GM12891 (cell line): ENCODE results near the gene IL25.

Experiments used
- POLR2A ChIP-seq: IDR thresholded peaks from 2 replicates; pipeline ENCODE4 v1.6.1; 2011; ENCODE audit warnings: low read depth, low read length, control low read depth
- POLR2AphosphoS5 ChIP-seq: IDR thresholded peaks from 2 replicates; pipeline ENCODE4 v1.6.1; 2011; ENCODE audit warnings: low read depth, low read length, control low read depth
- POU2F2 ChIP-seq: IDR thresholded peaks from 2 replicates; pipeline ENCODE4 v1.6.1; 2011; ENCODE audit warnings: low read depth, mild to moderate bottlenecking, control low read depth, low read length, moderate library complexity
- SPI1 ChIP-seq: IDR thresholded peaks from 2 replicates; pipeline ENCODE4 v1.6.1; 2011; ENCODE audit warnings: low read depth, low read length, control low read depth
- TAF1 ChIP-seq: IDR thresholded peaks from 2 replicates; pipeline ENCODE4 v1.6.1; 2011; ENCODE audit warnings: low read depth, low read length, control low read depth

DNA sequence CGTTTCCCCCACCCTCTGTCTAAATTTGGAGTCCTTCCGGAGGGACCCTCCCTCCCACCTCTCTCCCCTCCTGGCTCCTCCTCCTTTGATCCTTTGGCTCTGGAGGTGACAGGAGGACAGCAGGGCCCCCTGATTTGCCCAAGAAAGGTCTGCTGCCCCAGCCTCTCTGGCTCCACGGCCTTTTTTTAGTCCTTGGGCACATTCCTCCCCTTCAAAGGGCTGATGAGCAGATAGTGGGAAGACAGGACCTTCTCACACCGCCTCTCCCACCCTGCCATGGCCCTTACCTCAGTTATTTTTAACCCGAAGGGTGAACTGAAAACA is 35.7 kb downstream of the IL25 start:
- TF ChIP-seq POLR2AphosphoS5 (no peak), POLR2A (no peak), TAF1 (no peak), SPI1 (no peak), POU2F2 (no peak)
